Stimulated activated CD4-positive, alpha-beta T cell treated with anti-CD3 and anti-CD28 coated beads, TNF-alpha, amount 100 ng/mL, for 48 hours (primary cell): ENCODE measurements around the gene FDX2.

Source experiments
- DNase-seq, 3 donors: peaks; one replicate each; pipeline ENCODE4 v3.0.0-alpha.2; 2020; ENCODE audit warnings: low read depth in 3 of 3

Gene FDX2

DNA sequence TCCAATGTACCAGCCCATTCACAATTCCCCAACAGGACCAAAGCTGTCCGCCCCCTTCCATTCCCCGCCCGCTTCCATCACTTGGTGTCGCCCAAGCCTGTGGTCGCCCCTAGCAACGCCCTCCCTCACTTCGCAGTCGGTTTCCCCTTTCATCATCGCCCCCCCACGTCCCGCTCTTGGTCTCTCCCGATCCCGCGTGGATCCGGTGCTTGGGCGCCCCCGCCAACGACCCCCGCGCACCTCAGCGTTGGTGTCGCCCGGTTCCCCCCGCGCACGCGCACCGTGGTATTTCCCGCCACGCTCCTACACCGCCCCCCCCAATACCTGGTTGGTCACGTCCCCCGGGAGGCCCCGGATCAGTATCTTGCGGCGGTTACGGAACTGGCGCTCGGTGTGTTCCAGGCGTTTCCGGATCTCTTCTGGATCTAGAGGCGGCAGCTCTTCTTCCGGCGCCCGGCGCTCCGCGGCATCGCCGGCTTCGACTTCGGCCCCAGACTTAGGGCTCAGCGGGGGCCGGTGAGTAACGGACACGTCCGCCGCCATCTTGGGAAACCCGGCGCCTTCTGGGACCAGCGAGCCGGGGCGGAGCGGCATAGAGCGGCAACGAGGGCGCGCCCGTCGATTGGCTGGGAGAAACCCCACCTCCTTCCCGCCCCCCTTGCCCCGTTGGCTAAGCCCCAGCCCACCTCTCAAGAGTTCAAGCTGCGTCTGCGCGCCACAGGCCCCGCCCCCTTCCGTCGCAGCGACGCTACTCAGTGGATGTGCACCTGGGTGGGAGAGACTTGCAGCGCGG lies 17.3 kb upstream of the FDX2 start, which contains the start of gene RAVER1:
RAVER1 (minus strand) TSS at position 565 of the 793 bp plus-strand sequence; CDS start at position 543, 22 bp downstream.
- peak; percentile 96 to 99 (median 97) for DNase-seq

DNA sequence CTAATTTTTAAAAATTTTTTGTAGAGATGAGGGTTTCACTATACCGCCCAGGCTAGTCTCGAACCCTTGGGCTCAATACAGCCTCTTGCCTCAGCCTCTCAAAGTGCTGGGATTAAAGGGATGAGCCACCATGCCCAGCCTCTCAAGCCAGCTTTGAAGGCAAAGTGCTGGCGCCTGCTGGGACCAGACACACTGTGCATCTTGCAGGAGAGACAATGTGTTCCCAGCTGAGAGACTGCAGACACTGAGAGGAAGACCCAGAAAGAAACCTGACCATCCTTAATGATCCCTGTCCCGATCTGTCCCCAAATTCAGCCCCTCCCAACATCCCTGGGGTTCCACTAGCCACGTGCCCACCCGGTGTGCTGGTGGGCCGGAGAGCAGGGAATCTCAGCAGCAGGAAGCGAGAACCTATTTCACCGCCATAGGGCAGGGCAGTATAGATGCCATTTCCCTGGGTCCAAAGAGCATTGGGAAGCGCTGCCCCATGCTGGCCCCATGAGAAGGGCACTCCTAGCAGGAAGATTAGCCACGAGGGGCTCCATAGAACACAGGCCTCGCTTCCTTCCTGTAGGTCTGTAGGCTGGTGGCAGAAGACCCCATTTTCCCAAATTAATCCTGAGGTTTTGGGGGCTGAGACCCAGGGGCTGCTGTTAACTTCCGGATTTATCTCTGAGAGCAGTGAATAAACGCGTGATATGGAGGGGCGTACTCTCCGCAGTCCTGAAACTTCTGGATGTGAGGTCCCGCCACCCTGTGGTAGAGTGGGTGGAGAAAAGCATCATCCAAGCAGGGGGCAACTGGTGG lies 16.5 kb upstream of the FDX2 start:
- no peak for DNase-seq

DNA sequence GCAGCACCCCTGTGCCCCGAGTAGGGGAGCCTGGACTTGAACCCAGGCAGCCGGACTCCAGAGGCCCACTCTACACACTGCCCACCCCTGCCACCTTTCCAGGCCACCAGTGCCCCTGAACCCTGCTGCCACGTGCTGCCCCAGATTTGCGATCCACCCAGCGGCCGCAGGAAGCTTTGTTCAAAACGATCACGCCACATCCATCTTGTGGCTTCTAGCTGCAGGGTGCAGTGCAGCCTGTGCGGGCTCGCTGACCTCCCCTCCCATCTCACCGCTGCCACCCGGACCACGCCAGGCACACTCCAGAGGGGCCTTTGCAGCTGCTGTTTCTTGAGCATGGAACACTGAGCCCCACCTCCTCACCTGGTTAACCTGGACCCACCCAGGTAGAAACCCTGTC lies 13.7 kb upstream of the FDX2 start:
- DNase-seq = no peak

DNA sequence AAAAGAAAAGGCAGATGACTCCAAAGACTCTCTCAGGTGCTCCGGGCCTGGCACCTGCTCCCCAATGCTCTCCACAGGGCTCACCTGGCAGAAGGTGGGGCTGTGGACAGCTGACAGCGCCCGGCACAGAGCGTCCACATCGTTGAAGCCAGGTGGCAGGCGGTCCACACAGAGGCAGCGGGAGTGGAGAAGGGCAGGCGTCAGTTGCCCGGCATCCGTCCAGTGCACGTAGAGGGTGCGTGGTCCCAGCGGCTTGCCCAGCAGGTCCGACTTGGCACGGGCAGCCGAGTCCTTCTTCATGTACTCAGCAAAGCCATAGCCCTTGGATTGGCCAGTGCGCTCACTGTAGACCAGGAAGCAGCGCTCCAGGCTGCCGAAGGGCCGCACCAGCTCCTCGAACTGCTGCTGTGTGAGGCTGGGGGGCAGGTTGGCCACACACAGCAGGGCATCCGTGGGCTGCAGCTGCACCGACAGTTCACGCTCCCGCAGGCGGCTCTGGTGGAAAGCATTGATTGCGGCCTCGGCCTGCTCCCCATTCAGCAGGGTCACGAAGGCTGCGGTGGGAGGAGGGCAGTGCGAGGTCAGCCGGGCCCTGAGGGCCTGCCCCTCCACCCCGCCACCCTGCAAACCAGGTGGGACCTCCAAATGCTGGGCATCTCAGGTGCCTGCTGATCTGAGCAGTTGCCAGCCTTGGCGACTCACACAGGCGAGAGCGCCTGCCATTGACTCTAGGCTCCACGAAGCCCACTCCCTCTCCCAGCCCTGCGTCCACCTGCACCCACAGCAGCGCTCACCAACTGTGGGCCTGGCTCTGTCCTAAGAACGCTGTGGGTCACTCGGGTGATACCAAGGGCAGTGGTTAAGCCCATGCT lies 13.0 kb upstream of the FDX2 start:
- DNase-seq = no peak

DNA sequence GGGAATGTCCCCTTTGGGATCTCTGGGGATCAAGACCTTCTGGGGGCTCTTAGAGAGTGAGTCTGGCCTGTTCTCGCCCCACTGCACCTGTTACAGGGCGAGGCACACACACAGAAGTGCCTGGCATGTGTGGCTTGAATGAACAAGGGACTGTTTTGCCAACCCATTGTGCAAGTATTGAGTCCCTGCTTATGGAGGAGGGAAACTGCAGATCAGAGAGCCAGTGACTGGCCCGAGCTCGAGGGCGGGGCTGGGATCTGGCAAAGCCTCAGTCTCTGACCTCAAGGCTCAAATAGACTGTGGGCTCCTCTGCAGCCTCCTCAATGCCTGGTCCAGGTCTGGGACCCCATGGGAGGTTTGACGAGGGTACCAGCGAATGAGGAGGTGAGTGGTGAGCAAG lies 12.0 kb upstream of the FDX2 start:
- DNase-seq = no peak

DNA sequence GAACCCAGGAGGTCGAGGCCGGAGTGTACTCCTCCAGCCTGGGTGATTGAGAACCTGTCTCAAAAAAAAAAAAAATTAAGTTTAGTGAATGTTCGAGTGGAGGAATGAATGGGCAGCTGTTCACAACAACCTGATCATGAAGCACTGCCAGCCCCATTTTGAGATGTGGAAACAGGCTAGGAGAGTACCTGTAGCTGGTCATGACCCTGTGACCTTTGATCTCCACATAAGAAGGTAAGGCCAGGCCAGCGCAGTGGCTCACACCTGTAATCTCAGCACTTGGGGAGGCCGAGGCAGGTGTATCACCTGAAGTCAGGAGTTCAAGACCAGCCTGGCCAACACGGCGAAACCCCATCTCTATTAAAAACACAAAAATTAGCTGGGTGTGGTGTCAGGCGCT lies 9.9 kb upstream of the FDX2 start:
- no peak for DNase-seq

DNA sequence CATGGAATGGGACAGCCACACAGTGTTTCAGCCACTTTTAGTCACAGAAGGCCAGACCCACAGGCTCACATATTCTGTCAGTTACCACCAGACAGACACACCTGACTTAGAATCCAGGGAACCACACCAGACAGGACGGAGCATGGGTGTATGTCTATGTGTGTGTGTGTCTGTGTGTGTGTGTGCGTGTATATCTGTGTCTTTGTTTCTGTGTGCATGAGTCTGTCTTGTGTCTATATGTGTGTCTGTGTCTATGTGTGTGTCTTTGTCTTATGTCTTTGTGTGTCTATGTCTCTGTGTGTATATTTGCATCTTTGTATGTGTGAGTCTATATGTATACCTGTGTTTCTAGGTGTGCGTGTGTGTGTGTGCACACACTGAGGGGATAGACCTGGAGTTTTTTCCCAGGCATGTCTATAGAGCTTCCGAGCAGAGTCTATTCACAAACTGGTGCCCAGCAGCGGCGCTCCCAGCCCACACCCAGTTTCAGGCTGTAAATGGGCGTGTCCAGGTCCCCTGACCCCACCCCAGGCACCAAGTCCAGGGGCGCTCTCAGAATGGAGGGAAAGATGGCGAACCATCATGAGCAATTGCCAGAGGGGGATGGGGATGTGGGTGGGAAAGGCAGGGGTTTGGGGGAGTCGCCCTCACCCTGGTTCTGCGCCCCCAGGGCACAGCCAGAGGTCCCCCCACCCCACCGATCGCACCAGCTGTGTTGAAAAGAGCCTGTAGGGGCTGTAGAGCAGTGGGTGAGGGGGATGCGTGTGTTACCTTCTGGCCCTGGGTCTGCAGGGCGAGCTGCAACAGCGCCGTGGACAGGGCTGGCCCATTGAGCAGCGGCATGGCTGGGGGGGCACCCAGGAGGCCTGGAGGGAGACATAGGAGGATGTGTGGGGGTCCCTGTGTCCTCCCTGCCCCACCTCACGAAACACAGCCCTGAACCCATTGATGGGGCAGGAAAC lies 6.3 kb upstream of the FDX2 start:
- no peak for DNase-seq

DNA sequence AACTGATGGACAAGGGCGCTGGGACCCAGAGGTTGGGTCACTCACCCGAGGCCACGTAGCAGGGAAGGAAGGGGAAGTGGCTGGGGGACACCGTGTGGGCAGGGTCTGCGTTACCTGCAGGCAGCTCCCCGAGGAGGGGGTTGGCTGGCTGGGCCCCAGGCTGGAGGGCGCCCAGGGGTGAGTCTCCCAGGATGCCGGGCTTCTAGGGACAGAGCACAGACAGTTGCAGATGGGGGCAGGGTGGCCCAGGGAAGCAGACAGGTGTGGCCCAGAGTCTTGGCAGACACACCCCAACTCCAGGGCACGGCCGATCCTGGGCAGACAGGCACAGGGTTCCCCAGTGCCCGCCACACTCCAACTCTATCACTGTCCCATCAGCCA lies 5.6 kb upstream of the FDX2 start:
- no peak for DNase-seq

DNA sequence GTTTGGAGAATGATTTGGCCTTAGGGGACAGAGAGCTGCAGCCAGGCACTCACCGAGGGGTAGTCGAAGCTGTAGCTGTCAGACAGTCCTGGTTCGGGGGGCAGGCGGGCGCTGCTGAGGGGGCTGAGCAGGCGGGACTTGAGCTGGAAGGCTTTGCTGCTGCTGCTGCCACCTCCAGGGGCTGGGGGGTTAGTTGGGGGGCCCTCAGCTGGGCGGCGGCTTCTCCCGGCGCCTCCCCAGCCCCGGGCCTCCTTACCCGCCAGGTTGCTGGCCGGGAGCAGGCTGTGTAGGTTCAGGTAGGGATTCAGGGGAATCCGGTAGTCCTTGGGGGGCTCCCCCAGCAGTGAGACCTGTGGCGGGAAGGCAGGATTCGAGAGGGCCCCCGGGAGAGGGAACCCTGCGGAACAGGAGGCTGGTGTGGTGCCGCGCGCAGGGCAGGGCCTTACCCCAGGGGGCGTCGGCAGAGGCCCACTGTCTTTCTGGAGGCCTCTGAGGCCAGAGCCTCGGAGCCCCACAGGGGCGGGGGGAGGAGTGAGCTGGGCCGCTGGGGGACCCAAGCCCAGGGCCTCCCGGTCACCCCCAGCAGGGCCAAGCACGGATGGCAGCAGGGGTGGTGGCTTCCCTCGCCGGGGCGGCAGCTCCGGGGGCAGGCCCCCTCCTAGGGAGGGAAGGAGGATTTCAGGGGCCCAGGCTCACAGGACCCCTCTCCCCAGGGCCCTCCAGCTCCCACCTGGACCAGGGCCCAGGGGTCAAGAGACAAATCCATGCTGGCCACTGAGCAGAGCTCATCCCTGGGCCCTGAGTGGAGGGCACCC lies 5.0 kb upstream of the FDX2 start:
- DNase-seq = no peak

DNA sequence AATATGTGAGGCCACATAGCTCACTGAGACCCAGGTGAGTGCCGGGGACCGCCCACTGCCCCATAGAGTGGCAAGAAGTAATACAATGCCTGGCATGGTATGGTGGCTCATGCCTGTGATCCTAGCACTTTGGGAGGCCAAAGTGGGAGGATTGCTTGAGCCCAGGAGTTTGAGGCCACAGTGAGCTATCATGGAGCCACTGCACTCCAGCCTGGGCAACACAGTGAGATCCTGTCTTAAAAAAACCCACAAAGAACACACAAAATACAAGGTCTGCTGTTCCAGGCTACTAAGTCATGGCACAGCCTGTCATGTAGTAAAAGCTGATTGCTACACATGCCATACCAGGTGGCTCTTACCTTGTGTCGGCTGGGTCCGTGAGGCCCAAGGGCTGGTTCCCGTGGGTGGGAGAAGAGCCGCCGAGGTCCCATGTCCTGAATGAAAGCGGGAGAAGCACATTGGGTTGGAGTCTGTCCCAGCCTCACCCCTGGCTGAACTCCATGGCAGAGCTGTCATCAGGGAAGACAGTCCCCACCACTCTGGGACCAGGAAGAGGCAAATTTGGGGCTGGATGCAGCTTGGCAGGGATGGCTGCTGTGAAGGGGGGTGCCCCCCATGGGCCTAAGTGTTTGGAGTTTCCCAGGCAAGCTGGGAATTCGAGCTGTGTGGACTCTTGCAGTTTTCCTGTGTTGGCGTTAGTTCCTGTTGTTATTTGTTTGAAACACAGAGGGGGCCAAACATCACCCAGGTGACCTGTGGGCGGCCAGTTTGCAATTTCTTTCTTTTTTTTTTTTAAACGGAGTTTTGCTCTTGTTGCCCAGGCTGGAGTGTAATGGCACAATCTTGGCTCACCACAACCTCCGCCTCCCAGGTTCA lies 3.2 kb upstream of the FDX2 start:
- DNase-seq = no peak

DNA sequence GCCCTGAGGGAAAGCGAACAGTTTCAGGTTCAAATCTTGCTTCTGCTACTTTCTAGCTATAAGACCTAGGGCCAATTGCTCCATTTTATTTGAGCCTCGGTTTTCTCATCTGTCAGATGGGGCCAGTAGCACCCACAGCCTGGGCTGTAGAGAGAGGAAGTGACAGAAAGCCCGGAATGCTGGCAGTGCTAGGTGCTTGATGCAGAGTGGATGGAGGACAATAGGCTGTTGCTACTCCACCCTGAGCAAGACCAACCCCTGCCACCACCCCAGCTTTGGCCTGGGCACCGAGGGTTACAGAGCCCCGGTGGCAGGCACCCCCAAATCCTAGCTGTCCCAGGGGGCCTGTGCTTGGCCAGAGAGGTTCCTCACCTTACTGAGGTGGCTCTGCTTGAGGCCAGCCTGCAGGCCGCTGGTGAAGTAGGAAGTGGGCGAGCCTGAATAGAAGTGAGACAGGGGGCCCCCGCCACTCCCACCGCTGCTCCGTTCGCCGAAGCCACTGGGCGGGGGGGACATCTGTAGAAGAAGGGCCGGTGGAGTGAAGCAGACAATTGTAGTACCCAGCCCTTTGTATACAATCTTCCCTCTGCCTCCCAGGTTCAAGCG lies 2.1 kb upstream of the FDX2 start:
- DNase-seq = no peak

DNA sequence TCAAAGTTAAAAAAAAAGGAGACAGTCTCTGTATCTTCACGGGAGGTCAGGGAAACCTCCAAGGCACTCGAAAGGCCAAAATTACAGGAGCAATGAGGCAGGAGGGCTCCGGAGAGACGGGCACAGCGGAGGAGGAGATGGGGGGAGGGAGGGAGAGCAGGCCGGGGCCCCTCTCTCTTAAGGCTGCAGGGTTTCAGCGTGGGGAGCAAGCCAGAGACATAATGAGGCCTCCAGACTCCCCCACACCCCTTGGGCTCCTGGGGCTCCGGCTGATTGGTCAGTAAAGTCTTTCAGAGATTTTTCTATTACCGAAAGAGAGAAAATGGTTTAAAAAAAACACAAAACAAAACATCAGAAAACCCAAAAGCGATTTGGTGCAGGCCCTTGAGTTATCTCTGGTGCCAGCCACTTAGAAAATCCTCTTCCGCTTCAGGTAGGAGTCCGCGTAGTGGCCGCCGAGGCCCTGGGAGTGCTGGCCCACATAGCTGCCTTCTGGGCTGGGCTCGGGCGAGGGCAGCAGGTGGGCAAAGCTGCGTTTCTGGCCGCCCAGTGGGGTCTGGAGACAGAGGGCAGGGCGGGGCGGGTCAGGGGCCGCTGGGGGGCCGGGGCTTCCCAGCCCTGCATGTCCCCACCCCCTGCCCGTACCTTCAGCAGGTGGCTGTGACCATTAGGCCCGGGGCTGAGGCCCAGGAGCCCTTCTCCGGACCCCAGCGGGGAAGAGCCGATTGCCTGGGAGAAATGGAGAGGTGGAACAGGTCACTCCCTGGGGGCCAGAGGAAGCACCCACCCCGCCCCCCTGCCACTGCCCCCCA lies 1.4 kb upstream of the FDX2 start:
- DNase-seq = no peak

DNA sequence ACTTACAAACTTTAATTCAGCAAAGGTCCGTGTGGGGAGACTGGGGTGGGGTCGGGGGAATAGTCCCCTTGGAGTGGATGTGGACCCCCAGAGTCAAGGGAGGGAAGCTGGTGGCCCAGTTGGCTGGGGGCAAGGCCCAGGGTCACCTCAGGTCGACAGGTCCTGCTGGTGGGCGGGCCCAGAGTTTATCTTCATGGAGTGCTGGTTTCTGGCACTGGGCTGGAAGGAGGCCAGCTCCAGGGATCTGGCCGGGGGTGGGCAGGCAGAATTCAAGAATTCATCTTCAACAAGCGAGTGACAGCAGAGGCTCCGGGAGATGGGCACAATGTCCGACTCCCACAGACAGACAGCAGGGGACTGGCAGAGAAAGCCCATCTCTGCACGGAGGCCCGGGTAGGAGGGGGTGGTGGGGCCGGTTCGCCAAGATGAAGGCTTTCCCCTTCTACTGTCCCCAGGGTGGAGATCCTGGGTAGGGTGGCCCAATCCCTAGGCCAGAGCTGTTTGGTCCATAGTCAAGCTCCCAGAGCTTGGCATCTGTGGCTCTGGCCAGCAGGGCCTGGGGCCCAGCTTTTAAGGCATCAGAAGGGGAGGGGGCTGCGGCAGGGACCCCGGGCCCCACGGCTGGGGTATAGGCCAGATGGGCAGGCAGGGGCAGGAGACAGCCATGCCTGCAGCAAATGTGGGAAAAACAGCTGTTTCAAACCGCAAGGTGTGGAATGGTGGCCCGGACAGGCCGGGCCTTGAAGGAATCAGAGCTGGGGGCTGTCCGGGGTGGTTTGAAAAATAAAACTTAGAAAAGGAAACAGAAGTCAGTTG lies 622 bp upstream of the FDX2 start:
- no peak for DNase-seq

DNA sequence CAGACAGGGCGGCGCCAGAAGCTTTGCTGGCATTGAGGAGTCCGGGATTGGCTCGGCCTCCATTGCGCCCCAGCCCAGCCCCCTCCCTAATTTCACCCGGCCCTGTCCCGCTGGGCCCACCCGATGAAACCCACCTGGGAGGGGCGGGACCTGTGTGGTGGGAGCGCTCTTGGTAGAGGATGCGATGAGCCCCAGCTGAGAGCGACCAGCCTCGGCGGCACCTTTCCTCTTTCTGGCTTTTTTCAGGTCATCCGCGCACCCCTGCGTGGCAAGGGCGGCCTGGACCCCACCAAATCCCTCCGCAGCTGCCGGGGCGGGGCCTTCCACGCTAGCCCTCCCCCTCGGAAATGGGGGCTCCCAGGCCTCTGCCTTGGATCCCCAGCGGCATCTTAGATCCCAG lies 6.4 kb downstream of the FDX2 start, which contains the start of gene ZGLP1:
ZGLP1 (minus strand) TSS at position 393 of the 400 bp plus-strand sequence.
- no peak for DNase-seq

DNA sequence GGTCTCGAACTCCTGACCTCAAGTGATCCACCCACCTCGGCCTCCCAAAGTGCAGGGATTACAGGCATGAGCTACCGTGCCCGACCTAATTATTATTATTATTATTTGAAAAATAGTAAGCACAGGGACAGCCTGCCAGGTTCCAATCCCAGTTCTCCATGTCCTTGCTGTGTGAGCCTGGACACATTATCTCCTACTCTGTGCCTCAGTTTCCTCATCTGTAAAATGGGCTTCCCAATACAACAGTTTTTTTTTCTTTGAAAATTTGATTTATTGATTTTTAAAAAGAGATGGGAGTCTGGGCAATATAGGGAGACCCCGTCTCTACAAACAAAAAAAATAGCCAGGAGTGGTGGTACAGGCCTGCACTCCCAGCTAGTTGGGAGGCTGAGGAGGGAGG lies 9.5 kb downstream of the FDX2 start:
- no peak for DNase-seq

DNA sequence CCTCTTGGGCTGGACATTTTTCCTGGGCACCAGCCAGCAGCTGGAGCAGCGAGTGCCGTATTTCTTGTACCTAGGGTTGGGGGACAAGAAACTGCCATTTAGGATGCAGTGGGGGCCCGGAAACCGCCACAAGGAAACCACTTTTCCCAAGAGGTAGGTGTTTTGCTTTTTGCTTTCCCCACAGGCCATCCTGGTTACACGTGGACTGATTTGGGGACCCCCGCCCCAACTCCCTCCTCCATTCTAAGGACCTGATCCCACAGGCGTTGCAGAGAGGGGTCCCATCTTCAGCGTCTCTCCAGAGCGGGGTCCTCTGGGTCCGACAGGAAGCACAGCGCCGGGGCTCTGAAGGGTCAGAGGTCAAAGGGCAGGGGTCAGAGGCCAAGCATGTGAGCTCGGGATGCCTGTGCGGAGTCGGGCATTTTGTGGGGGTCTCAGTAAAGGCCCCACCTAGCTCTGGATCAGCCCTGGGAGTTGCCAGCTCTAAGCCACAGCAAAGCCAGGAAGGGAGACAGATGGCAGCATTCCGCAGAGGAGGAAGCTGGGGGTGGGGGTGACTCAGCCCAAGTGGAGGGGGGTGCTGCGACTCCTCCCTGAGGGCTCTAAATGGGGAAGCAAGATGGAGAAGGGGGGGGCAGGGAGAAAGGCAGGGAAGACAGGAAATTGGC lies 10.5 kb downstream of the FDX2 start:
- no peak for DNase-seq
